Measurements from ENCODE around the gene ZFYVE26. TPM values are rescaled to one million over a fixed set of nuclear protein-coding genes. Genes with fewer than 3 reads are reported as not detected.
A peak's percentile ranks its signal among the peaks of the same experiment; 100 is the strongest.
"Not testable (repeated sequence)": the region's sequence is repeated elsewhere in the genome, so short reads cannot be mapped to it uniquely, and the experiment has no call there.

Gene ZFYVE26
- total RNA-seq, 1 donor from 2014 or later, result 27.6 TPM

DNA sequence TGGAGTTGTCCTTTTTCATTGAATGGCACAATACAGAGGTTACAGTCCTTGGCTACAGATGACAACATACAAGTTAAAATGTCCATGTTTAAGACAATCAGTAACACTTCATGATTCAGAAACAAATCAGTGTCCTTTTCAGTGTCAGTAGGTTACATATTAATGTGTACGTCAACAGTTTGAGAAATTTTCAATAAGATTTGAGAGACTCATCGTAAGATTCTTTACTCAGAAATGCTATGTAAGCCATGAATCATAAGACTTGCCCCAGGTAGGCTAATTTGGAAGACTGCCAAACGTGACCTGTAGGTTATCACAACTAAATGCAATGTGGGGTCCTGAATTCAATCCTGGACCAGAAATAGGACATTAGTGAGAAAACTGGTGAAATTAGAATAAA is 111.2 kb downstream of the ZFYVE26 start:
- no peak for DNase-seq

DNA sequence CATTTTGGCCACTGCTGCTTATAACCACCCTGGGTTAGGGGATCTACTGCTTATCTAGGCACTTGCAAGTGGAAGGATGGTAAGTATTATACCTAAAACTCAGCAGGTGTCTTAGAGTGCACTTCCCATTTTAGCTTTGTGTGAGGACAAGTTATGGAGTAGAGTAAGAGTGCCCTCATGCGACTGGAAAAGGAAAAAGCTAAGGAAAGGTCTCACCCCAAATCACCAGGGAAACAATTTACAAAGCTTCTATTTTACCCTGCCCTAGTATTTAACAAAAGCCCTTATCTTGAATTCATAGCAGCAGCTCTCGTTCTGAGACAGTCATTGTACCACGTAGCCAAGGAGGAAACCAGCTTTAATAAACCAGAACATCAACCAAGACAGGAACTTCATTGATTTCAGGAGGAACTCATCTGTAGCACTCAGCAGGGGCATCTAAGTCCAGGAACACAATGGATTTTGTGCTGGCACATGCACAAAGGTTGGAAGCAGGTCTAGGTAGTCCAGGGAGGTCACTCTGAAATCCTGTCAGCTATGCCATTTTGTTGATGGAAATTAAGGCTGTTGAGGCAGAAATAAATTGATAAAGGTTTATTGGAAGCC is 111.8 kb downstream of the ZFYVE26 start:
- peak; percentile 19 for DNase-seq

DNA sequence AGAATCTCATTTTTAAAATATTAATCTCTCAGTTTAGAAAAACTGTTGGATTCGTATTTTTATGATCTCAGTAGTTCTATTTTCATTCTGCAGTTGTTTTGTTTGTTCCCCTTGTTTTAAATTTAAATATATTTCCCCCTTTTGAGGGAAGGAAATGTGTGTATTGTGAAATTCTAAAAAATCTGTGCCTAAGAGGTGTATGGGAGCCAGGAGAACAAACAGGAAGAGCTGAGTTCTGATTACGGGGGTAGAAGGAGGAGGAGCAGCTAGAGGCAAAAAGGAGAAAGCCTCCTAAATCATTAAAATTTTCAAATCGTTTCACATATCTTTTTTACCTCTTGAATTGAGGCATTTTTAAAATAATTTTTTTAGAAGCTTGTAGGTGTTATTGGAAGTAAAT is 112.4 kb downstream of the ZFYVE26 start:
- DNase-seq, result no peak

DNA sequence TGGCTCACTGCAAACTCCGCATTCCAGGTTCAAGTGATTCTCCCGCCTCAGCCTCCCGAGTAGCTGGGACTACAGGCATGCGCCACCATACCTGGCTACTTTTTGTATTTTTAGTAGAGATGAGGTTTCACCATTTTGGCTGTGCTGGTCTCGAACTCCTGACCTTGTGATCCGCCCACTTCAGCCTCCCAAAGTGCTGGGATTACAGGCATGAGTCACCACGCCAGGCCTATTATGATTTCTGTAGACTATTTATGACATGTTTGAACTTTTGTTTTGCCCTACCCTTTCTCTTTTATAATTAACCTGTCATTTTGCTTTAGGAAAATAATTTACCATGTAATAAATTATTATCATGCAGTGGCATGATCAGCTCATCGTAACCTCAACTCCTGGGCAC is 114.9 kb downstream of the ZFYVE26 start, which contains the start of gene RDH12:
RDH12 (plus strand) TSS at position 395 of the 400 bp plus-strand sequence. CDS start 20,757 bp downstream, outside the sequence.
- DNase-seq, result not testable (repeated sequence)

DNA sequence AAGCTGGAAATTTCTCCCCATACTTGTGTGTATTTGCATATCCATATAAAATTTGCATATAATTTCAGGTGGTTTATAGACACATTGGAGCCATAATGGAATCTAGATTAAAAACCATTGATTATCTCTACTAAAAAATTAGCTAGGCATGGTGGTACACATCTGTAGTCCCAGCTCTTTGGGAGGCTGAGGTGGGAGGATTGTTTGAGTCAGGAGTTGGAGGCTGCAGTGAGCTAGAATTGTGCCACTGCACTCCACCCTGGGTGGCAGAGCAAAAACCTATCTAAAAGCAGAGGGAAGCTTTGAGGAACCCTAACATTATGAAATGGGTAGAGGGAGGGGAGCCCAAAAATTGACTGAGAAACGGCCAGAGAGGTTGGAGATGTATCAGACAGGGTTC is 118.2 kb downstream of the ZFYVE26 start:
- DNase-seq, result no peak

DNA sequence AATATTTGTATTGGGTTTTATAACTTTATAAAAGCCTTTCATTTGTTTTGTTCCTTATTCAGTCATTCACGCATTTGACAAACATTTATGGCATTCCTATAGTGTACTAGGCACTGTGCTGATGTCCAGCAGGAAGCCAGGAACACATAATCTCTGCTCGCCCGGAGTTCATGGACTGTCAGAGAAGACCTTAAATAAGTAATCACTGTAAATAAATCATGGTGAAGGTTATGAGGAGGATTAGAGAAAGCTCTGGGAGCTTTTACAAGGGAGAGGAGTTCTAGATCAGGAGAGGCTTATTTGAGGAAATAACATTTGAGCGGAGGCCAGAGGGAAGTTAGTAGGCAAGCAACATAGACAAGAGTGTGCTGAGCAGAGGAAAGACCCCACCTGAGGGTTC is 119.4 kb downstream of the ZFYVE26 start:
- DNase-seq, result no peak

Small RNAs within 50 kb of the gene (small RNA-seq; reads per million reads assigned to genes)
- gene AL049779.3 (ENCODE audit: low replicate concordance), result not detected
- gene RN7SL369P (ENCODE audit: low replicate concordance), result not detected

Other genes starting within 250 kb of the ZFYVE26 start
- gene PIGH, start 216.3 kb downstream of the ZFYVE26 start, total RNA-seq, result 21.3 TPM
- 2.9 TPM for gene ARG2, start 196.7 kb downstream of the ZFYVE26 start, total RNA-seq
- 34.0 TPM for gene VTI1B, start 142.0 kb downstream of the ZFYVE26 start, total RNA-seq
- 55.8 TPM for gene RDH11, start 120.8 kb downstream of the ZFYVE26 start, total RNA-seq
- gene RDH12, start 114.7 kb downstream of the ZFYVE26 start, total RNA-seq, result 21.7 TPM
- gene RAD51B, start 3.2 kb upstream of the ZFYVE26 start, total RNA-seq, result 35.1 TPM

Data from skin of body (tissue), 3 donors.